Measurements from ENCODE around the gene PMEPA1.

GRCh38 chr20:57708694-57709673, 831 bp downstream of the PMEPA1 start:
- no peak for TF ChIP-seq CTCF (IDR thresholded peaks at IDR 0.05; ENCODE audit: extremely low read depth in 1 of 2, insufficient read depth in 1 of 2, low read depth in 1 of 2, low read length in 2 of 2)
- no peak for TF ChIP-seq POLR2A (IDR thresholded peaks at IDR 0.05; ENCODE audit: low read depth, low read length)

Measured in endothelial cell of umbilical vein (primary cell).